GM19452 (cell line): ENCODE data around the gene POC1B.

ENCODE experiments used
- ATAC-seq: cut with Tn5 transposase; IDR thresholded peaks from one replicate; pipeline ENCODE4 v1.9.1; 2021; ENCODE audit not compliant: unreplicated experiment

Gene POC1B

GRCh38 chr12:89424389-89424788 lies 101.5 kb downstream of the POC1B start:
- no peak for ATAC-seq

DNA sequence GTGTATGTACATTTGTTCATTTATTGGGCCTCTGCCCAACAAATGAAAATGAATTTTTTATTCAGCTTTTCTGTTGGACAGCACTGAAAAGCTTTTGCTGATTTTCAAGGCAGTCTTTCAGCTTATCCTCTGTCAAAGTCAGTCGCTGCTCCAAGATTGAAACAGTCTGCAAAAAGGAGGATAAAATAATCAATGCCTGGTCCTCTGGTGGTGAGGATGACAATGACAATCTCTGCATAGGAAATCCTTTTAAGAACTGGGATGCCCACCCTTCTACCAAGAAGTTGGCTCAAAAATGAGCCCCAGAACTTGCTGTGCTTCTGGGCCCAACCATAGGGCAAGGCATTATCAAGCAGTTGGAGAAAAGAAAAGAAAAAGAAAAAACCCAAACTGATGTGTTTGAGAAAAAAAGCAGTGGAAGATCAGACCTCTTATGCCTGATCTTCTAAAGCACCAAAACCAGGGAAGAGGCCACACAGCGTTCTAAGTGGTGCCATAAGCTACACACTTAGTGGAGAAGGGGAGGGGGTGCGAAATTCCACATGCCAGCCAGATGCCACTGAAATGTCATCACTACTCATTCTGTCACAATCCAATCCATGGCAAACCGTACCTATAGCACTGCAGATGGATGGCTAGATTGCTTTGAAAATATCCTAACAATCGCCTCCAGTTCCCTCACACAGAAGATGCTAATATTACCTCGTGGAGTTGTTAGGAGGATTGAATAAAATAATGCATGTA lies 104.6 kb downstream of the POC1B start:
- no peak for ATAC-seq

GRCh38 chr12:89418228-89418910 lies 107.5 kb downstream of the POC1B start:
- ATAC-seq: no peak

DNA sequence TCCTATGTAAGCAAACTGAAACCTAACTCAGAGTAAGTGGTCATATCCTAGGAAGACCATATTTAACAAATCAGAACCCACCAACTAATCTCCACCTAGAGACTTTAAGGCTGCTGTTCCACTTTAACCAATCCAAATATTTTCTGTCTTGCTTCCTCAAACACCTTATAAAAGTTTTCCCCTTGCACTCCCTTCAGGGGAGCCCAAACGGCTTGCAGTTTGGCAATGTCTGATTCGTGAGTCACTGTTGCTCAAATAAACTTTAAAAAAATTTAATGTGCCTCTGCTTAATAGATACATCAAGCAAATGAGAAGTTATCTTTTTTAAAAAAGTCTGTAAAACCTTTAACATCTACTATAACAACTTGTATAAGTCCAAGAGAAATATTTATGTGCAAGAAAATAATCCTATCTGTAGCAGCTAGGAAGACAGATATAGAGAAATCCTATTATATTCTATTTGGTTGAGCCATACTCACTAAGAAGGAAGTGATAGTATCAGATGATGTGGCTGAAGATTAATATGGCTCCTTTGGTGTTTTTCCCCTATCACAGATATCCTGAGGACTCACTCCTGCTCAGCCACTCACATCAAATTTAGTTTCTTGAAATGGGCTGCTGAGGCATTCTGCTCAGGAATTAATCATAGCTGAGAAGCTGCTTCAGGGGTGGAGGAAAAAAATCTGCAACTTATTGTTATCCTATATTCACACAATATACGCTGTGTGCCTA lies 108.4 kb downstream of the POC1B start:
- no peak for ATAC-seq

DNA sequence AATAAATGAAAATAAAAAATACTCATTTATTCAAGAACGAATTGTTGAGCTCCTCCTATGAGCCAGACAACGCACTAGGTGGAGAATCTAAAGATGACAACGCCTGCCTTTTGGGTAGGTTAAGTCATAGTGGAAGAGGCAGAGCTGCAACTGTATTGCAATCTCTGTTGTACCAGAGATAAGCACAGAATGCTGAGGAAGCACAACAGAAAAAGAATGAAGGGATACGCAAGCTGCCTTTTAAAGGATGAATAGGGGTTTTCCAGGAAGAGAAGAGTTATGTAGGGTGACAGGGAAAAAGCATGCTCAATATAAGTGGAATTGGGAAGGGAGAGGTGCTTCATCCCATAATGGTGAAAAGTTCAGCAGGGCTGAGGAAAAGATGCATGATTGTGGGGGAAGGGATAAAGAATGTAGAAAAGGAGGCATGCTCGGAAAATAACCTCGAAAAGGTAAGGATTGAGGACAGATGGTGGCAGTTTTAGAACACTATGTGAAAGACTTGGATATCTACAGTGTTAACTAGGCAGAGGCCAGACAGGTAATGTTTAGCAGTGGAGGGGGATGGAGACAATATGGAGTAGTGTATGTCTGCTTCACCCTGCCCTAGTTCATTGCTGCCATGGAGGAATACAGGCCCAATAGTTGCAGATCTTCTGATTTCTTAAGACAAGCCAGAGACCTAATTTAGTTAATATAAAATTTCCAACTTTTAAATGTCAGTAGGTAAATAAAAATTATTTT lies 109.6 kb downstream of the POC1B start:
- ATAC-seq: no peak

- ATAC-seq: no peak
Observed at GRCh38 chr12:89414851-89415250, 111.0 kb downstream of the POC1B start.

- no peak for ATAC-seq
Observed at GRCh38 chr12:89414322-89414721, 111.5 kb downstream of the POC1B start.

GRCh38 chr12:89413234-89413633 lies 112.6 kb downstream of the POC1B start:
- ATAC-seq: no peak

DNA sequence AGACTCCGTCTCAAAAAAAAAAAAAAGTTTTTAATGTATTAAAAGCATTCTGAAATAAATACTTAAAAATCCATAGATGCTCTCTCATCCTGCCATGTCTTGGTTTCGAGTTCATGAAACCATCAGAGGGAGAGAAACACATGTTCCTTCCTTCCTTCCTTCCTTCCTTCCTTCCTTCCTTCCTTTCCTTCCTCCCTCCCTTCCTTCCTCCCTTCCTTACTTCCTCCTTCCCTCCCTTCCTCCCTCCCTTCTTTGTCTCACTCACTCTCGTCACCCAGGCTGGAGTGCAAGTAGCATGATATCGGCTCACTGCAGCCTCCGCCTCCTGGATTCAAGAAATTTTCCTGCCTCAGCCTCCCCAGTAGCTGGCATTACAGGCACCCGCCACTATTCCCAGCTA lies 113.2 kb downstream of the POC1B start:
- ATAC-seq: no peak

DNA sequence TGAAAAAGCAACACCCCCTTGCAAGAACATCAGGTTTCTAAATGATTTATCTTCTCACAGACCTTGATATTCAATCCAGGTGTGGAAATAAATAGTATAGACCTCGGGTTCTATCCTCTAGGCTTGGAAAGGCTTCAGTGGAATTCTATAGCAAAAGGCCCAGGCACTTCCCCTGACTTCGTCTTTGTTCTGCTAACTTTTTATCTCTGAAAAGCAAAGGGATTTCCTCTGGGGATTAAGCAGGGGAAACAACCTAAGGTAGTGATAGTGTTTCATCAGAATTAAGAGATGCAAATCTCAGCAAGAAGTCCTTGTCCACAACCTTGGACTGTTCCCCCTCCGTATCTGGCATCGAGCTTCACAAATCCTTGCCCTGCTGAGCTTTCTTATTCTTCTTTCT lies 114.0 kb downstream of the POC1B start:
- no peak for ATAC-seq

DNA sequence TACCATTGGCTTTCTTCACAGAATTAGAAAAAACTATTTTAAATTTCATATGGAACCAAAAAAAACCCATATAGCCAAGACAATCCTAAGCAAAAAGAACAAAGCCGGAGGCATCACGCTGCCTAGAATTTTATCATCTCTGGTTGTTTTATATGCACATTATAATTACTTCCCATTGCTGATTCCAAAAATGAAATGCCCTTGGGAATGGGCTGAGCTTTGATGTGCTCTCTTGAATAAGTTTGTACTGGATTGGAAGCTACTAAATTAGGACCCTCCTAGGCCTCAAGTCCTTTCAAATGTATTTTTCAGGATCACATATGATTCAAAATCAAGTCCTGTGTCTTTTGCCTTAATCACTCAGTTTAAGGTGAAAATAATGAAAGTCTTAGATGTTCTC lies 114.6 kb downstream of the POC1B start:
- no peak for ATAC-seq

- no peak for ATAC-seq
Observed at GRCh38 chr12:89405626-89406345, 120.1 kb downstream of the POC1B start.

GRCh38 chr12:89401433-89402058 lies 124.3 kb downstream of the POC1B start:
- no peak for ATAC-seq

GRCh38 chr12:89400415-89400814 lies 125.4 kb downstream of the POC1B start:
- no peak for ATAC-seq

GRCh38 chr12:89395712-89396111 lies 130.1 kb downstream of the POC1B start:
- ATAC-seq: no peak

DNA sequence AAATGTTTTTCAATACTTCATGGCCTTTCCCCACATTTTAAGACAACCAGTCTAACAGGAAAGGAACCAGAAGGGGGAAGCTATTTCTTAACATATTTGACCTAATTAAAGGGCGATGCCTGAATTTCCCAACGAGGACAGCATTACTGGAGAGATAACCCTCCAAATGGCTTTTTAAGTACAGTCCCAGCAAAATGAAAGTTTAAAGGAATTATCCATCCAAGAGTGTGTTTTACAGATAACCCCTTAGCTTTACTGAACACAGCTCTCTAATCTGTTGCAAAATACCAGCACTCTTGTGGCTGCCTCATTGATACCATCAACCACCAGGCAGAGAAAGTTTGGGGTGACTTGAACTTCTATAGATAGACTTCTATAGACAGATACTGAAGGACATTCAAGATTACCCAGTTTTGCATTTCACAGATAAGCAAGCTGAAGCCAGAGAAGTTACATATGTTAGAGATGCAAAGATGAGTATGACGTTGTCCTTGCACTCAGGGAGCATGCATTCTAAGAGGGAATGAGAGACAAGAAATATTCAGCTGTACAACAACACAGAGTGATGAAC lies 132.2 kb downstream of the POC1B start:
- no peak for ATAC-seq

DNA sequence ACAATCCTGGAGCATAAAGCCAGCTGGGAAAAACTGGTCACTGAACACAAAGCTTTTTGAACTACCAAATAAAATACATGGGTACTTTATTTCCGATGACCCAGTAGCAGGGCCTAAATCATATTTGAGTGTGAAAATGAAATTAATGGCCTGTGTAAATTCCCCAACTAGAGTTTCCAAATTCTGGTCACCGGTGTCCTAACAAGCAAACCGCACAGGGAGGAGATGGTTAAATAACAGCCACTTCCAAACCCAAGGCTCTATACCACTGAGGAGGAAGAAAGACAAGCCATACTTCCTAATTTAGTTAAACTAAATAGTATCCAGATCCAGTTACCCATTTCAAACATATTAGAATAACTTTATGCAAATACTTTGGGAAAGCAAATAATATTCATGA lies 133.5 kb downstream of the POC1B start:
- no peak for ATAC-seq

- ATAC-seq: no peak
Observed at GRCh38 chr12:89391726-89392336, 134.0 kb downstream of the POC1B start.
